ENCODE data around the gene KCNJ15.

GRCh38 chr21:38321568-38321967, 64.8 kb downstream of the KCNJ15 start:
- TF ChIP-seq CTCF (IDR thresholded peaks at IDR 0.05; ENCODE audit: control extremely low read depth in 1 of 3, insufficient read depth in 1 of 3, low read depth in 1 of 3, low read length in 3 of 3) (no peak), SP1 (IDR thresholded peaks at IDR 0.05; ENCODE audit: low read depth, low read length) (no peak), SIN3A (conservative IDR thresholded peaks at IDR 0.05 in 1 of 2, IDR thresholded peaks at IDR 0.05 in 1 of 2; ENCODE audit: low read depth in 1 of 2, low read length in 2 of 2) (no peak), ATF2 (IDR thresholded peaks at IDR 0.05; ENCODE audit: low read length) (no peak), EP300 (IDR thresholded peaks at IDR 0.05; ENCODE audit: borderline replicate concordance in 1 of 2, low read depth in 2 of 2, low read length in 2 of 2) (no peak), POLR2A (IDR thresholded peaks at IDR 0.05; ENCODE audit: control extremely low read depth in 1 of 2, low read depth in 2 of 2, low read length in 2 of 2) (no peak), E2F6 (IDR thresholded peaks at IDR 0.05) (no peak), HDAC6 (IDR thresholded peaks at IDR 0.05; ENCODE audit: low read depth, low read length) (no peak), GABPA (IDR thresholded peaks at IDR 0.05; ENCODE audit: borderline replicate concordance, insufficient read depth, low read length) (no peak), CREB1 (IDR thresholded peaks at IDR 0.05) (no peak), MAX (IDR thresholded peaks at IDR 0.05) (no peak), USF2 (IDR thresholded peaks at IDR 0.05; ENCODE audit: low read length) (no peak), EGR1 (IDR thresholded peaks at IDR 0.05; ENCODE audit: borderline replicate concordance, low read depth, low read length) (no peak), YY1 (IDR thresholded peaks at IDR 0.05; ENCODE audit: low read depth, low read length) (no peak)

Data from H1 (cell line).